GM12878 (cell line): Measurements from ENCODE around the gene BAIAP2L1. TPM values are rescaled to one million over a fixed set of nuclear protein-coding genes. Genes with fewer than 3 reads are reported as not detected.

Experiments used
- BCL3 ChIP-seq: IDR thresholded peaks from 2 replicates; pipeline ENCODE4 v1.6.1; 2011; ENCODE audit warnings: borderline replicate concordance, low read depth, mild to moderate bottlenecking, moderate library complexity, low read length; ENCODE audit not compliant: insufficient read depth, poor library complexity, severe bottlenecking
- CBX5 ChIP-seq: sonication (generic); IDR thresholded peaks from 2 replicates; pipeline ENCODE4 v1.6.1; 2016; ENCODE audit warnings: low read depth, moderate library complexity, mild to moderate bottlenecking, inconsistent platforms
- CREB1 ChIP-seq: IDR thresholded peaks from 2 replicates; pipeline ENCODE4 v1.6.1; 2012; ENCODE audit warnings: low read depth, mild to moderate bottlenecking, inconsistent platforms
- CREM ChIP-seq: IDR thresholded peaks from 2 replicates; pipeline ENCODE4 v1.6.1; 2014; ENCODE audit warnings: antibody characterized with exemption, low read depth
- DPF2 ChIP-seq: fragments of 450-650 bp; IDR thresholded peaks from 2 replicates; pipeline ENCODE4 v1.6.1; 2017; ENCODE audit warnings: mild to moderate bottlenecking
- ELK1 ChIP-seq: IDR thresholded peaks from 2 replicates; pipeline ENCODE4 v1.6.1; 2012; ENCODE audit warnings: low read depth, low read length, improper control_type of control experiment
- FOXK2 ChIP-seq: fragments of 450-650 bp; IDR thresholded peaks from 2 replicates; pipeline ENCODE4 v1.6.1; 2017; ENCODE audit warnings: mild to moderate bottlenecking, moderate library complexity
- GATAD2B ChIP-seq: fragments of 450-650 bp; conservative IDR thresholded peaks from 2 replicates; pipeline ENCODE4 v1.6.1; 2017; ENCODE audit warnings: low read depth, mild to moderate bottlenecking, moderate library complexity
- IKZF2 ChIP-seq, 2 experiments: fragments of 450-650 bp; IDR thresholded peaks; 2 replicates each; pipeline ENCODE4 v1.6.1; 2017; ENCODE audit warnings: mild to moderate bottlenecking in 2 of 2, moderate library complexity in 2 of 2
- NFYB ChIP-seq: IDR thresholded peaks from 2 replicates; pipeline ENCODE4 v1.6.1; 2011; ENCODE audit warnings: low read depth, mild to moderate bottlenecking, low read length, improper control_type of control experiment, moderate library complexity; ENCODE audit not compliant: insufficient read depth
- NRF1 ChIP-seq: conservative IDR thresholded peaks from 2 replicates; pipeline ENCODE4 v1.6.1; 2011; ENCODE audit warnings: mild to moderate bottlenecking, low read depth, low read length, improper control_type of control experiment
- POLR2A ChIP-seq: IDR thresholded peaks from 2 replicates; pipeline ENCODE4 v1.6.1; 2011; ENCODE audit warnings: low read depth, mild to moderate bottlenecking, low read length
- POU2F2 ChIP-seq: IDR thresholded peaks from 3 replicates; pipeline ENCODE4 v1.6.1; 2011; ENCODE audit warnings: low read depth, mild to moderate bottlenecking, low read length, borderline replicate concordance
- SIX5 ChIP-seq: IDR thresholded peaks from 2 replicates; pipeline ENCODE4 v1.6.1; 2011; ENCODE audit warnings: mild to moderate bottlenecking, low read depth, low read length, moderate library complexity; ENCODE audit not compliant: severe bottlenecking
- SKIL ChIP-seq: fragments of 450-650 bp; IDR thresholded peaks from 2 replicates; pipeline ENCODE4 v1.6.1; 2017; ENCODE audit warnings: mild to moderate bottlenecking, low read depth, inconsistent platforms; ENCODE audit not compliant: poor library complexity, severe bottlenecking
- SRF ChIP-seq, 2 experiments: IDR thresholded peaks; 2 replicates each; pipeline ENCODE4 v1.6.1; 2011; ENCODE audit warnings: low read depth in 2 of 2, low read length in 2 of 2, mild to moderate bottlenecking in 1 of 2, moderate library complexity in 1 of 2
- SUZ12 ChIP-seq: fragments of 200-600 bp; sonication (generic); IDR thresholded peaks from one replicate; pipeline ENCODE4 v1.6.1; 2018; ENCODE audit warnings: antibody characterized with exemption, mild to moderate bottlenecking; ENCODE audit not compliant: unreplicated experiment
- TCF12 ChIP-seq: IDR thresholded peaks from 2 replicates; pipeline ENCODE4 v1.6.1; 2011; ENCODE audit warnings: low read depth, mild to moderate bottlenecking, low read length
- ZBTB40 ChIP-seq: fragments of 450-650 bp; IDR thresholded peaks from 2 replicates; pipeline ENCODE4 v1.6.1; 2016; ENCODE audit warnings: mild to moderate bottlenecking, moderate library complexity, borderline replicate concordance
- ZNF274 ChIP-seq: IDR thresholded peaks from one replicate; pipeline ENCODE4 v1.8.0; 2011; ENCODE audit not compliant: insufficient read length, insufficient read depth
- ZZZ3 ChIP-seq: IDR thresholded peaks from 2 replicates; pipeline ENCODE4 v1.6.1; 2011; ENCODE audit warnings: low read depth; ENCODE audit not compliant: control insufficient read depth, insufficient read length
- polyA plus RNA-seq, 11 experiments: library from polyadenylated mRNA; depleted of rRNA in 4 of 11; unstranded in 6 of 11; stranded (reverse) in 5 of 11; fragments of >200 nt; fragmentation: Nextera tagmentation in 4 of 11; fragmentation: Illumina TruSeq in 1 of 11; extraction: Ambion mirVana in 4 of 11; extraction: Trizol in 1 of 11; gene quantifications; 1 replicate in 1 of 11; 2 replicates in 10 of 11; pipeline versions ENCODE4 v1.2.1 to v1.2.3, GENCODE V29; 2011 to 2016; ENCODE audit warnings: inconsistent platforms in 2 of 11, missing spikeins in 2 of 11, low read depth in 1 of 11
- total RNA-seq, 4 experiments: library from RNA; depleted of rRNA in 3 of 4; stranded (reverse); fragments of >200 nt in 3 of 4; fragmentation: Illumina TruSeq in 1 of 4; extraction: Trizol in 1 of 4; gene quantifications; 2 replicates each; pipeline versions ENCODE4 v1.2.1 to v1.2.3, GENCODE V29; 2013 to 2021

BAIAP2L1 gene
- total and polyA plus RNA-seq, 10 of the 15 experiments (the other 5 are each of a cell fraction or from before 2014, with no cell fraction given): 8.9 to 60.2 (median 35.7) TPM

GRCh38 chr7:98251601-98252424 lies 149.1 kb downstream of the BAIAP2L1 start, which contains the start of gene TECPR1 (continued):
- TF ChIP-seq DPF2 (peak; percentile 63), NFYB (peak; percentile 95), POU2F2 (no peak), BCL3 (no peak), SKIL (no peak), POLR2A (peak; percentile 86), CREM (peak; percentile 82), GATAD2B (peak; percentile 69; the same call in 1 of the 2 replicates), ZNF274 (no peak), SIX5 (peak; percentile 26), CREB1 (peak; percentile 93), ZBTB40 (peak; percentile 85), ZZZ3 (no peak), FOXK2 (no peak), TCF12 (0 out of 2 replicates have a peak, but pooled peaks have one; percentile 11), SRF (IDR thresholded peaks at IDR 0.05; ENCODE audit: low read depth in 2 of 2, low read length in 2 of 2) (no peak), IKZF2 (IDR thresholded peaks at IDR 0.05) (no peak), ELK1 (peak; percentile 74), CBX5 (no peak), NRF1 (no peak), SUZ12 (no peak)
